A673 (cell line): Measurements from ENCODE around the gene DNAH7. TPM values are rescaled to one million over a fixed set of nuclear protein-coding genes. Genes with fewer than 3 reads are reported as not detected.

ENCODE experiments used
- BruUV-seq: library from RNA; stranded (reverse); fragments of 400-500 nt; replicated peaks from 2 replicates; lab custom pipeline; 2021; lab: Mats Ljungman, UMichigan
- CTCF ChIA-PET: fragments of 300-600 bp; sonication (Branson Sonifier 250); formaldehyde crosslinking; loops from one replicate; lab custom pipeline; 2022; ENCODE audit warnings: antibody characterized with exemption; lab: Charles Lee
- POLR2A ChIA-PET: fragments of 300-600 bp; sonication (Branson Sonifier 250); formaldehyde crosslinking; loops from one replicate; lab custom pipeline; 2022; ENCODE audit warnings: antibody characterized with exemption; ENCODE audit not compliant: low non-redundant PET; lab: Charles Lee
- DNase-seq: peaks from one replicate; pipeline ENCODE4 v3.0.0-alpha.2; 2015; ENCODE audit warnings: low spot score
- H3K27ac ChIP-seq: fragments of 200-600 bp; sonication (generic); 2 replicates; pipeline ENCODE4 v1.5.1; 2016; ENCODE audit warnings: mixed run types, low read depth, mild to moderate bottlenecking, mixed read lengths, antibody characterized with exemption, low read length; ENCODE audit not compliant: poor library complexity, severe bottlenecking
- H3K27me3 ChIP-seq: fragments of 200-600 bp; sonication (generic); replicated peaks from 2 replicates; pipeline ENCODE4 v1.6.1; 2017; ENCODE audit warnings: mixed run types, low read depth, mild to moderate bottlenecking, mixed read lengths, antibody characterized with exemption, low read length; ENCODE audit not compliant: insufficient read depth, poor library complexity
- H3K36me3 ChIP-seq: fragments of 200-600 bp; sonication (generic); 2 replicates; pipeline ENCODE4 v1.6.1; 2016; ENCODE audit warnings: mixed run types, mild to moderate bottlenecking, mixed read lengths, antibody characterized with exemption, low read length; ENCODE audit not compliant: insufficient read depth, poor library complexity, severe bottlenecking
- H3K4me1 ChIP-seq: fragments of 200-600 bp; sonication (generic); 2 replicates; pipeline ENCODE4 v1.6.1; 2017; ENCODE audit warnings: mixed run types, mild to moderate bottlenecking, mixed read lengths, antibody characterized with exemption, low read length; ENCODE audit not compliant: insufficient read depth, poor library complexity, severe bottlenecking
- H3K4me3 ChIP-seq: fragments of 200-600 bp; sonication (generic); 2 replicates; pipeline ENCODE4 v1.5.1; 2016; ENCODE audit warnings: low read depth, mixed run types, mild to moderate bottlenecking, mixed read lengths, low read length; ENCODE audit not compliant: poor library complexity, severe bottlenecking
- H3K9me3 ChIP-seq: fragments of 200-600 bp; sonication (generic); 2 replicates; pipeline ENCODE4 v1.6.1; 2016; ENCODE audit warnings: mixed run types, low read depth, mild to moderate bottlenecking, mixed read lengths, antibody characterized with exemption, low read length; ENCODE audit not compliant: poor library complexity, severe bottlenecking
- CTCF ChIP-seq: fragments of 300-800, 200-600 bp; sonication (generic); conservative IDR thresholded peaks from 2 replicates; pipeline ENCODE4 v1.5.1; 2017; ENCODE audit warnings: low read depth, mild to moderate bottlenecking, antibody characterized with exemption, low read length, moderate library complexity, mixed read lengths
- EZH2 ChIP-seq: fragments of 200-600 bp; sonication (generic); IDR thresholded peaks from 2 replicates; pipeline ENCODE4 v1.6.1; 2017; ENCODE audit warnings: borderline replicate concordance, low read depth, mild to moderate bottlenecking, mixed read lengths, antibody characterized with exemption, low read length; ENCODE audit not compliant: poor library complexity, severe bottlenecking
- intact Hi-C: fragments of 100-400 bp; cut with micrococcal nuclease; formaldehyde crosslinking; loops from one replicate; pipeline ENCODE4 v1.10.0; 2022; ENCODE audit not compliant: unreplicated experiment
- total RNA-seq: library from RNA; stranded (reverse); gene quantifications from 2 replicates; pipeline ENCODE4 v1.2.3, GENCODE V29; 2021

DNAH7 gene
- total RNA-seq, 1 experiment from 2014 or later, result 0.95 TPM

- DNase-seq, result no peak
- H3K27me3 ChIP-seq, result no peaks in the 10 kb centered on the region
- no peaks in the 10 kb centered on the region for H3K4me1 ChIP-seq
- intact Hi-C loops, result no loop called here
- POLR2A ChIA-PET, result no interaction called here
- CTCF ChIA-PET, result no interaction called here
- H3K4me3 ChIP-seq, result no peak overlapping the region
- no peaks in the 10 kb centered on the region for H3K9me3 ChIP-seq
- H3K27ac ChIP-seq, result no peak overlapping the region
- no peaks in the 10 kb centered on the region for H3K36me3 ChIP-seq
- no TSS peak for BruUV-seq
- no peak for TF ChIP-seq CTCF
- TF ChIP-seq EZH2, result no peak
Measured at GRCh38 chr2:195857132-195857531, 211.5 kb downstream of the DNAH7 start.

- no TSS peak for BruUV-seq
- intact Hi-C loops, result no loop called here
- ChIA-PET CTCF (no interaction called here), POLR2A (no interaction called here)
- TF ChIP-seq CTCF (no peak), EZH2 (no peak)
- Histone ChIP-seq H3K9me3 (no peaks in the 10 kb centered on the region), H3K27ac (no peak overlapping the region), H3K36me3 (no peaks in the 10 kb centered on the region), H3K27me3 (no peaks in the 10 kb centered on the region), H3K4me1 (no peaks in the 10 kb centered on the region), H3K4me3 (no peak overlapping the region)
- DNase-seq, result no peak
Measured at GRCh38 chr2:195850764-195851163, 217.9 kb downstream of the DNAH7 start.

DNA sequence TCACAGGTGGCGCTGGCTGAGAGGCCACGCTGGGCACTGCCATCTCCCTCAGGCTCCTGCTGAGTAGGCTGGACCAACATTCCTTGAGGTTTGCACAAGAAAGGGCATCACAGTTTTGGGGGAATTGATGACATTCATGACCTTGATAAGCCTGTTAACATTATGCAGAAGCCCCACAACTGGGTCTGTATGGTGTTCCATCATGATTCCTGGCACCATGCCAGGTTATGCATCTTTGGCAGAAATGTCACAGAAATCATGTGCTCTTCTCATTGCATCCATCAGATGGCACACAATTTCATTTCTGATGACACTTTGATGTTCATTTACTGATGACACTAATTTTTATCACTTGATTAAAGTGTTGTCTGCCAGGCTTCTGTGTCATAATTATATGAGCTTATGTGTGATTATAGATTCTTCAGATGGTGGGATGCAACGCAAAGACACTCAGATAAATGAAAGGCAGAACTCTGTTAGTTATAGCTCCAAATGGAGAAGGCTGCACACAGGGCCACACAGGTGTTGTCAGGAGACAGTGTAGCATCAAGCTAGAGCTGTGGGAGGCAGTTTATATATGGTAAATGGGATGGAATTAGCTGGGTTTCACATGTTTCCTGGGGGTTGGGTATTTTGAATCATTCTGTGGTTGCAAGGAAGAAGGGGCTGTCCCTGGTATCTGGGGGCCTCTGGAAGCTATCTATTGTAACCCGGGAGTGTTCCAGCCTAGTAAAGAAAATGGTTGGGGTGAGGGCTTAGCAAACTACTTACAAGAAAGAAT, 220.3 kb downstream of the DNAH7 start:
- Histone ChIP-seq H3K4me3 (no peak overlapping the region), H3K27me3 (no peaks in the 10 kb centered on the region), H3K9me3 (no peaks in the 10 kb centered on the region), H3K36me3 (no peaks in the 10 kb centered on the region), H3K27ac (no peak overlapping the region), H3K4me1 (no peaks in the 10 kb centered on the region)
- TF ChIP-seq CTCF, result 0 out of 2 replicates have a peak, but pooled peaks have one; percentile 27
- no peak for TF ChIP-seq EZH2
- intact Hi-C loops, result no loop called here
- BruUV-seq, result no TSS peak
- ChIA-PET CTCF (no interaction called here), POLR2A (interaction anchor here (0.6 kb wide), 1 partner anchor 119 kb away, joined by 3 read pairs; no protein-coding TSS in a partner anchor)
- peak; percentile 53 for DNase-seq
